UCSD-AML1 (cell line): Measurements from ENCODE around the gene NR6A1.

ENCODE experiments used
- DNase-seq: peaks from one replicate; lab custom pipeline; 2025; ENCODE audit not compliant: unreplicated experiment; lab: John Stamatoyannopoulos, UW

The NR6A1 gene

GRCh38 chr9:124662561-124662960 lies 108.5 kb downstream of the NR6A1 start:
- DNase-seq, result no peak

- DNase-seq, result no peak
Observed at GRCh38 chr9:124661271-124661670, 109.8 kb downstream of the NR6A1 start.

- no peak for DNase-seq
Observed at GRCh38 chr9:124660341-124660801, 110.7 kb downstream of the NR6A1 start.

GRCh38 chr9:124659099-124659659 lies 111.9 kb downstream of the NR6A1 start:
- DNase-seq, result no peak

- DNase-seq, result no peak
Observed at GRCh38 chr9:124658165-124659017, 112.7 kb downstream of the NR6A1 start.

GRCh38 chr9:124657516-124657915 lies 113.6 kb downstream of the NR6A1 start:
- DNase-seq, result no peak

- DNase-seq, result no peak
Observed at GRCh38 chr9:124654431-124654830, 116.7 kb downstream of the NR6A1 start.

GRCh38 chr9:124652615-124653393 lies 118.3 kb downstream of the NR6A1 start:
- DNase-seq, result no peak

GRCh38 chr9:124652203-124652602 lies 118.9 kb downstream of the NR6A1 start:
- no peak for DNase-seq

- no peak for DNase-seq
Observed at GRCh38 chr9:124645274-124645673, 125.8 kb downstream of the NR6A1 start.

- no peak for DNase-seq
Observed at GRCh38 chr9:124639637-124640036, 131.5 kb downstream of the NR6A1 start.

GRCh38 chr9:124635285-124635684 lies 135.8 kb downstream of the NR6A1 start:
- DNase-seq, result no peak

- DNase-seq, result no peak
Observed at GRCh38 chr9:124632077-124632621, 139.0 kb downstream of the NR6A1 start.

GRCh38 chr9:124631326-124631725 lies 139.8 kb downstream of the NR6A1 start:
- DNase-seq, result no peak

- no peak for DNase-seq
Observed at GRCh38 chr9:124629600-124629999, 141.5 kb downstream of the NR6A1 start.

GRCh38 chr9:124628741-124629140 lies 142.4 kb downstream of the NR6A1 start:
- DNase-seq, result no peak

- no peak for DNase-seq
Observed at GRCh38 chr9:124626276-124626675, 144.8 kb downstream of the NR6A1 start.

GRCh38 chr9:124625087-124625486 lies 146.0 kb downstream of the NR6A1 start:
- no peak for DNase-seq

- DNase-seq, result no peak
Observed at GRCh38 chr9:124624735-124624992, 146.4 kb downstream of the NR6A1 start.

- no peak for DNase-seq
Observed at GRCh38 chr9:124623966-124624734, 147.0 kb downstream of the NR6A1 start.

GRCh38 chr9:124622882-124623281 lies 148.2 kb downstream of the NR6A1 start:
- no peak for DNase-seq
